SK-N-MC (cell line): Measurements from ENCODE around the gene SYNJ2BP.
"Not testable (repeated sequence)": the region's sequence is repeated elsewhere in the genome, so short reads cannot be mapped to it uniquely, and the experiment has no call there.

Experiments used
- EZH2 ChIP-seq: fragments of 200-600 bp; sonication (generic); IDR thresholded peaks from one replicate; pipeline ENCODE4 v1.6.1; 2017; ENCODE audit warnings: antibody characterized with exemption
- POLR2AphosphoS5 ChIP-seq: IDR thresholded peaks from 2 replicates; pipeline ENCODE4 v1.6.1; 2012; ENCODE audit warnings: mild to moderate bottlenecking, low read depth, low read length, borderline replicate concordance

GRCh38 chr14:70403335-70403734 is 13.6 kb downstream of the SYNJ2BP start:
- not testable (repeated sequence) for TF ChIP-seq EZH2, POLR2AphosphoS5
